CD4-positive, alpha-beta T cell treated with Interleukin-1 beta for 1 hour (primary cell): Measurements from ENCODE around the gene XPA.
A peak's percentile ranks its signal among the peaks of the same experiment; 100 is the strongest.

ENCODE experiments used
- DNase-seq, 2 donors: peaks; one replicate each; pipeline ENCODE4 v3.0.0-alpha.2; 2020 to 2022

Gene XPA

GRCh38 chr9:97647996-97648395 is 49.1 kb downstream of the XPA start:
- no peak for DNase-seq

- no peak for DNase-seq
These were observed 51.4 kb downstream of the XPA start for GRCh38 chr9:97645720-97646119.

- no peak for DNase-seq
These were observed 56.8 kb downstream of the XPA start for GRCh38 chr9:97640325-97640724.

GRCh38 chr9:97638666-97639065 is 58.5 kb downstream of the XPA start:
- no peak for DNase-seq

- no peak for DNase-seq
These were observed 60.2 kb downstream of the XPA start for GRCh38 chr9:97636903-97637302.

- no peak for DNase-seq
These were observed 62.1 kb downstream of the XPA start for GRCh38 chr9:97635026-97635425.

- DNase-seq, result peak in 1 of 2 donors; percentile 21
These were observed 63.2 kb downstream of the XPA start for GRCh38 chr9:97633859-97634490.

GRCh38 chr9:97632985-97633858 is 63.9 kb downstream of the XPA start, which contains the start of the genes NCBP1 and TSTD2:
Gene NCBP1 (plus strand): TSS chr9:97633821. CDS start chr9:97633882, 61 bp downstream.
Gene TSTD2 (minus strand): TSS chr9:97633368. CDS start chr9:97627562, 5,806 bp downstream.
- peak; percentile 96 to 98 for DNase-seq

- DNase-seq, result no peak
These were observed 64.7 kb downstream of the XPA start for GRCh38 chr9:97632248-97632984.

GRCh38 chr9:97630591-97630990 is 66.5 kb downstream of the XPA start:
- DNase-seq, result no peak

GRCh38 chr9:97629156-97629555 is 68.0 kb downstream of the XPA start:
- no peak for DNase-seq

GRCh38 chr9:97628668-97629067 is 68.5 kb downstream of the XPA start:
- DNase-seq, result no peak

- DNase-seq, result no peak
These were observed 69.5 kb downstream of the XPA start for GRCh38 chr9:97627624-97628023.

- DNase-seq, result no peak
These were observed 71.5 kb downstream of the XPA start for GRCh38 chr9:97625620-97626019.
